Panc1 (cell line): ENCODE data around the gene CAPN7.

Experiments
- CTCF ChIP-seq: fragments of 450-650 bp; IDR thresholded peaks from 2 replicates; pipeline ENCODE4 v1.5.1; 2017; ENCODE audit warnings: mild to moderate bottlenecking
- POLR2AphosphoS5 ChIP-seq: IDR thresholded peaks from 2 replicates; pipeline ENCODE4 v1.6.1; 2012; ENCODE audit warnings: mild to moderate bottlenecking, low read depth, low read length, moderate library complexity
- REST ChIP-seq, 2 experiments: IDR thresholded peaks; 2 replicates each; pipeline ENCODE4 v1.6.1; 2011 to 2012; ENCODE audit warnings: low read depth in 2 of 2, control low read depth in 1 of 2, low read length in 1 of 2, mild to moderate bottlenecking in 1 of 2, moderate library complexity in 1 of 2; ENCODE audit not compliant: insufficient read depth in 1 of 2
- SIN3A ChIP-seq: IDR thresholded peaks from 2 replicates; pipeline ENCODE4 v1.6.1; 2012; ENCODE audit warnings: low read depth, mild to moderate bottlenecking, low read length, moderate library complexity, borderline replicate concordance; ENCODE audit not compliant: insufficient read depth
- TCF7L2 ChIP-seq: IDR thresholded peaks from 2 replicates; pipeline ENCODE4 v1.6.1; 2011; ENCODE audit warnings: mild to moderate bottlenecking, low read depth, low read length, inconsistent platforms

GRCh38 chr3:15204005-15204404 is 2.0 kb upstream of the CAPN7 start:
- no peak for TF ChIP-seq SIN3A
- no peak for TF ChIP-seq CTCF
- TF ChIP-seq REST (IDR thresholded peaks at IDR 0.05; ENCODE audit: insufficient read depth in 1 of 2, low read depth in 2 of 2, low read length in 1 of 2), result no peak
- no peak for TF ChIP-seq POLR2AphosphoS5
- TF ChIP-seq TCF7L2, result no peak
